ENCODE data around the gene ISG20L2.

ISG20L2 gene

GRCh38 chr1:156728599-156729462 is at the start of gene ISG20L2:
Gene ISG20L2 (minus strand): TSS chr1:156728766. CDS start chr1:156727652, 1,114 bp downstream.
- TF ChIP-seq POLR2A (IDR thresholded peaks at IDR 0.05; ENCODE audit: extremely low read depth, insufficient read length): peak; percentile 63
- peak; percentile 72 for TF ChIP-seq MYC (IDR thresholded peaks at IDR 0.05; ENCODE audit: low read depth, low read length)
- peak; percentile 85 for TF ChIP-seq MAX (IDR thresholded peaks at IDR 0.05; ENCODE audit: low read depth, low read length)
- TF ChIP-seq CTCF (IDR thresholded peaks at IDR 0.05; ENCODE audit: low read depth, low read length): no peak
- peak; percentile 98 for DNase-seq (ENCODE audit: low read depth)
- peak within 1 kb of the TSS; percentile 100 for H3K4me3 ChIP-seq (ENCODE audit: low read depth, low read length)

GRCh38 chr1:156777573-156777972 is 49.0 kb upstream of the ISG20L2 start:
- no peak for DNase-seq (ENCODE audit: low read depth)
- H3K4me3 ChIP-seq (ENCODE audit: low read depth, low read length): no peak overlapping the region
- no peak for TF ChIP-seq CTCF (IDR thresholded peaks at IDR 0.05; ENCODE audit: low read depth, low read length)
- no peak for TF ChIP-seq MYC (IDR thresholded peaks at IDR 0.05; ENCODE audit: low read depth, low read length)
- TF ChIP-seq MAX (IDR thresholded peaks at IDR 0.05; ENCODE audit: low read depth, low read length): no peak
- no peak for TF ChIP-seq POLR2A (IDR thresholded peaks at IDR 0.05; ENCODE audit: extremely low read depth, insufficient read length)

GRCh38 chr1:156776942-156777341 is 48.4 kb upstream of the ISG20L2 start:
- no peak for TF ChIP-seq POLR2A (IDR thresholded peaks at IDR 0.05; ENCODE audit: extremely low read depth, insufficient read length)
- no peak for TF ChIP-seq MAX (IDR thresholded peaks at IDR 0.05; ENCODE audit: low read depth, low read length)
- no peak for TF ChIP-seq CTCF (IDR thresholded peaks at IDR 0.05; ENCODE audit: low read depth, low read length)
- no peak for TF ChIP-seq MYC (IDR thresholded peaks at IDR 0.05; ENCODE audit: low read depth, low read length)
- H3K4me3 ChIP-seq (ENCODE audit: low read depth, low read length): no peak overlapping the region
- DNase-seq (ENCODE audit: low read depth): no peak

GRCh38 chr1:156775799-156776198 is 47.2 kb upstream of the ISG20L2 start:
- TF ChIP-seq CTCF (IDR thresholded peaks at IDR 0.05; ENCODE audit: low read depth, low read length): no peak
- TF ChIP-seq MYC (IDR thresholded peaks at IDR 0.05; ENCODE audit: low read depth, low read length): no peak
- no peak for TF ChIP-seq MAX (IDR thresholded peaks at IDR 0.05; ENCODE audit: low read depth, low read length)
- TF ChIP-seq POLR2A (IDR thresholded peaks at IDR 0.05; ENCODE audit: extremely low read depth, insufficient read length): no peak
- DNase-seq (ENCODE audit: low read depth): no peak
- no peak overlapping the region for H3K4me3 ChIP-seq (ENCODE audit: low read depth, low read length)

GRCh38 chr1:156773607-156774006 is 45.0 kb upstream of the ISG20L2 start:
- no peak for DNase-seq (ENCODE audit: low read depth)
- no peak for TF ChIP-seq MAX (IDR thresholded peaks at IDR 0.05; ENCODE audit: low read depth, low read length)
- no peak for TF ChIP-seq MYC (IDR thresholded peaks at IDR 0.05; ENCODE audit: low read depth, low read length)
- no peak for TF ChIP-seq POLR2A (IDR thresholded peaks at IDR 0.05; ENCODE audit: extremely low read depth, insufficient read length)
- no peak for TF ChIP-seq CTCF (IDR thresholded peaks at IDR 0.05; ENCODE audit: low read depth, low read length)
- H3K4me3 ChIP-seq (ENCODE audit: low read depth, low read length): no peak overlapping the region
